Body of pancreas (tissue), 4 donors: Measurements from ENCODE around the gene DCTN4. TPM values are rescaled to one million over a fixed set of nuclear protein-coding genes. Genes with fewer than 3 reads are reported as not detected.

ENCODE experiments used
- ATAC-seq: fragments of 150-250 bp; one replicate; pipeline ENCODE4 v1.9.1; 2016
- DNase-seq, 4 donors: peaks; one replicate each; pipeline ENCODE4 v3.0.0-alpha.2; 2019
- H3K27ac ChIP-seq, 4 donors: fragments of 200-600 bp; sonication (generic); 1 replicate in 3 of 4; 2 replicates in 1 of 4; pipeline versions ENCODE4 v1.5.1 to v1.6.1; 2016 to 2019; ENCODE audit warnings: mild to moderate bottlenecking in 1 of 4, mixed read lengths in 1 of 4, moderate library complexity in 1 of 4
- H3K27me3 ChIP-seq, 2 donors: fragments of 200-600 bp; sonication (generic); one replicate each; pipeline ENCODE4 v1.6.0; 2016; ENCODE audit warnings: mild to moderate bottlenecking in 1 of 2
- H3K36me3 ChIP-seq, 2 donors: fragments of 200-600 bp; sonication (generic); replicated peaks in 1 of 2; 2 replicates each; pipeline ENCODE4 v1.5.1; 2016; ENCODE audit warnings: low read depth in 2 of 2; ENCODE audit not compliant: insufficient read depth in 1 of 2
- H3K4me1 ChIP-seq: fragments of 200-600 bp; sonication (generic); one replicate; pipeline ENCODE4 v1.6.0; 2016
- H3K4me3 ChIP-seq, 2 donors: fragments of 200-600 bp; sonication (generic); 1 replicate in 1 of 2; 2 replicates in 1 of 2; pipeline ENCODE4 v1.5.1; 2016 to 2019
- H3K9me3 ChIP-seq, 3 donors: fragments of 200-600 bp; sonication (generic); 1 replicate in 2 of 3; 2 replicates in 1 of 3; pipeline ENCODE4 v1.5.1; 2016
- CTCF ChIP-seq, 7 experiments: fragments of 450-650 bp in 4 of 7; fragments of 200-600 bp in 3 of 7; sonication (generic) in 3 of 7; IDR thresholded peaks; one replicate each; pipeline ENCODE4 v1.5.1; 2016 to 2019; ENCODE audit warnings: antibody characterized with exemption in 7 of 7
- POLR2A ChIP-seq, 3 donors: fragments of 450-650 bp; IDR thresholded peaks; one replicate each; pipeline ENCODE4 v1.6.1; 2016; ENCODE audit warnings: antibody characterized with exemption in 3 of 3, mild to moderate bottlenecking in 2 of 3
- WGBS, 2 donors: methylation state at CpG; one replicate each; pipeline ENCODE4 v1.1.5; 2017; 5-methylcytosine and 5-hydroxymethylcytosine counted together
- intact Hi-C: fragments of 100-400 bp; cut with DNase I; formaldehyde crosslinking; loops from one replicate; pipeline ENCODE4 v1.15.1; 2023
- total RNA-seq, 2 donors: library from RNA; depleted of rRNA; stranded (reverse); fragments of >200 nt; gene quantifications; one replicate each; pipeline ENCODE4 v1.1.0, GENCODE V29; 2016

The DCTN4 gene
- total RNA-seq, 2 donors from 2014 or later: 30.6 to 49.4 TPM

GRCh38 chr5:150738862-150739261 lies 20.0 kb downstream of the DCTN4 start:
- WGBS, 2 donors: 97 to 98% methylated on average over 7 of the region's 7 CpGs
- Histone ChIP-seq H3K4me3 (no peak overlapping the region), H3K36me3 (peaks cover 0 to 4% of the 10 kb centered on the region in 2 donors), H3K27ac (no peak overlapping the region), H3K27me3 (no peaks in the 10 kb centered on the region), H3K4me1 (peaks cover 26% of the 10 kb centered on the region), H3K9me3 (no peaks in the 10 kb centered on the region)
- intact Hi-C loops: no loop called here
- no peak for TF ChIP-seq POLR2A (IDR thresholded peaks at IDR 0.05)
- TF ChIP-seq CTCF (IDR thresholded peaks at IDR 0.05): no peak
- ATAC-seq (no peak), DNase-seq (no peak)

- WGBS, 2 donors: 81 to 84% methylated on average over 5 to 7 of the region's 7 CpGs
These were observed 24.0 kb downstream of the DCTN4 start for GRCh38 chr5:150734579-150735384.

GRCh38 chr5:150731669-150732242 lies 27.1 kb downstream of the DCTN4 start:
- Histone ChIP-seq H3K27ac (peak overlapping the region in 1 of 4 donors; percentile 56), H3K27me3 (no peaks in the 10 kb centered on the region), H3K9me3 (no peaks in the 10 kb centered on the region), H3K36me3 (peaks cover 16 to 31% of the 10 kb centered on the region in 2 donors), H3K4me1 (peaks cover 10% of the 10 kb centered on the region), H3K4me3 (no peak overlapping the region)
- intact Hi-C loops: no loop called here
- 79 to 88% methylated on average over 6 of the region's 6 CpGs for WGBS, 2 donors
- peak in 1 of 4 donors; percentile 42 for DNase-seq
- TF ChIP-seq CTCF (IDR thresholded peaks at IDR 0.05): no peak
- TF ChIP-seq POLR2A (IDR thresholded peaks at IDR 0.05): peak in 1 of 3 donors; percentile 23
- ATAC-seq: no peak

More at GRCh38 chr5:150734579-150735384, 24.0 kb downstream of the DCTN4 start:
- Histone ChIP-seq H3K4me3 (no peak overlapping the region), H3K27me3 (no peaks in the 10 kb centered on the region), H3K9me3 (no peaks in the 10 kb centered on the region), H3K4me1 (peaks cover 10% of the 10 kb centered on the region), H3K27ac (peak overlapping the region in 1 of 4 donors; percentile 57), H3K36me3 (peaks cover 14 to 25% of the 10 kb centered on the region in 2 donors)
- ATAC-seq (no peak), DNase-seq (peak; percentile 24 to 71 (median 40))
- TF ChIP-seq CTCF (IDR thresholded peaks at IDR 0.05) (no peak), POLR2A (IDR thresholded peaks at IDR 0.05) (no peak)
- intact Hi-C loops: no loop called here

- intact Hi-C loops: no loop called here
- TF ChIP-seq CTCF (IDR thresholded peaks at IDR 0.05): no peak
- TF ChIP-seq POLR2A (IDR thresholded peaks at IDR 0.05): no peak
- Histone ChIP-seq H3K4me3 (no peak overlapping the region), H3K36me3 (peaks cover 16 to 40% of the 10 kb centered on the region in 2 donors), H3K4me1 (peaks cover 3% of the 10 kb centered on the region), H3K27ac (no peak overlapping the region), H3K27me3 (no peaks in the 10 kb centered on the region), H3K9me3 (no peaks in the 10 kb centered on the region)
- WGBS, 2 donors: 92 to 99% methylated on average over 4 of the region's 4 CpGs
- ATAC-seq (no peak), DNase-seq (no peak)
These were observed 29.0 kb downstream of the DCTN4 start for GRCh38 chr5:150729859-150730258.
